HG02852 (cell line): ENCODE data around the gene RAB35.

Source experiments
- ATAC-seq: cut with Tn5 transposase; IDR thresholded peaks from one replicate; pipeline ENCODE4 v1.9.1; 2021; ENCODE audit warnings: mild to moderate bottlenecking, moderate library complexity; ENCODE audit not compliant: unreplicated experiment

The RAB35 gene

GRCh38 chr12:120109570-120110267 lies 6.8 kb downstream of the RAB35 start:
- no peak for ATAC-seq

GRCh38 chr12:120106151-120106550 lies 10.4 kb downstream of the RAB35 start:
- ATAC-seq: no peak

- ATAC-seq: no peak
Observed at GRCh38 chr12:120103371-120103770, 13.2 kb downstream of the RAB35 start.

GRCh38 chr12:120103044-120103338 lies 13.6 kb downstream of the RAB35 start:
- ATAC-seq: no peak

- ATAC-seq: no peak
Observed at GRCh38 chr12:120102189-120103043, 14.1 kb downstream of the RAB35 start.

GRCh38 chr12:120101617-120102016 lies 14.9 kb downstream of the RAB35 start:
- ATAC-seq: no peak

- peak; percentile 67 for ATAC-seq
Observed at GRCh38 chr12:120101182-120101581, 15.4 kb downstream of the RAB35 start.

GRCh38 chr12:120100630-120101029 lies 15.9 kb downstream of the RAB35 start:
- no peak for ATAC-seq

- no peak for ATAC-seq
Observed at GRCh38 chr12:120099738-120100137, 16.8 kb downstream of the RAB35 start.

GRCh38 chr12:120098756-120099470 lies 17.6 kb downstream of the RAB35 start:
- no peak for ATAC-seq

- no peak for ATAC-seq
Observed at GRCh38 chr12:120096671-120097202, 19.8 kb downstream of the RAB35 start.

- no peak for ATAC-seq
Observed at GRCh38 chr12:120095736-120096135, 20.8 kb downstream of the RAB35 start.

GRCh38 chr12:120095331-120095730 lies 21.2 kb downstream of the RAB35 start:
- ATAC-seq: no peak

- ATAC-seq: no peak
Observed at GRCh38 chr12:120094485-120094884, 22.1 kb downstream of the RAB35 start.

GRCh38 chr12:120093592-120094355 lies 22.8 kb downstream of the RAB35 start:
- no peak for ATAC-seq

- ATAC-seq: no peak
Observed at GRCh38 chr12:120093336-120093591, 23.3 kb downstream of the RAB35 start.

GRCh38 chr12:120092551-120093335 lies 23.8 kb downstream of the RAB35 start:
- no peak for ATAC-seq

GRCh38 chr12:120091371-120092090 lies 25.0 kb downstream of the RAB35 start:
- ATAC-seq: no peak

GRCh38 chr12:120090626-120091295 lies 25.8 kb downstream of the RAB35 start:
- no peak for ATAC-seq
